Stimulated activated CD4-positive, alpha-beta T cell treated with anti-CD3 and anti-CD28 coated beads, Interleukin-2, amount 100 ng/mL, for 24 hours (primary cell): Measurements from ENCODE around the gene GPS1.

ENCODE experiments used
- DNase-seq, 2 donors: peaks; one replicate each; pipeline ENCODE4 v3.0.0-alpha.2; 2020

Gene GPS1

GRCh38 chr17:82080789-82081464, 29.2 kb downstream of the GPS1 start:
- no peak for DNase-seq

- no peak for DNase-seq
Observed at GRCh38 chr17:82081546-82081945, 29.8 kb downstream of the GPS1 start.

- DNase-seq = no peak
Observed at GRCh38 chr17:82081966-82082365, 30.3 kb downstream of the GPS1 start.

GRCh38 chr17:82082456-82082855, 30.8 kb downstream of the GPS1 start:
- no peak for DNase-seq

- DNase-seq = no peak
Observed at GRCh38 chr17:82083009-82083408, 31.3 kb downstream of the GPS1 start.

- DNase-seq = no peak
Observed at GRCh38 chr17:82083533-82084359, 32.0 kb downstream of the GPS1 start.

GRCh38 chr17:82084373-82085030, 32.8 kb downstream of the GPS1 start:
- DNase-seq = no peak

- no peak for DNase-seq
Observed at GRCh38 chr17:82085031-82085861, 33.5 kb downstream of the GPS1 start.

- DNase-seq = no peak
Observed at GRCh38 chr17:82085931-82086764, 34.5 kb downstream of the GPS1 start.

GRCh38 chr17:82086941-82087906, 35.5 kb downstream of the GPS1 start:
- DNase-seq = no peak

GRCh38 chr17:82087961-82088837, 36.5 kb downstream of the GPS1 start:
- DNase-seq = no peak

- DNase-seq = peak in 1 of 2 donors; percentile 2
Observed at GRCh38 chr17:82088838-82089722, 37.4 kb downstream of the GPS1 start.

- peak in 1 of 2 donors; percentile 3 for DNase-seq
Observed at GRCh38 chr17:82089723-82090548, 38.2 kb downstream of the GPS1 start.

GRCh38 chr17:82090549-82091263, 39.0 kb downstream of the GPS1 start:
- no peak for DNase-seq

GRCh38 chr17:82091264-82092066, 39.8 kb downstream of the GPS1 start:
- DNase-seq = no peak

GRCh38 chr17:82092094-82092586, 40.4 kb downstream of the GPS1 start:
- no peak for DNase-seq
